HG03103 (cell line): ENCODE results near the gene ZNF490.
"Not testable (repeated sequence)": the region's sequence is repeated elsewhere in the genome, so short reads cannot be mapped to it uniquely, and the experiment has no call there.

Experiments used
- ATAC-seq: cut with Tn5 transposase; IDR thresholded peaks from one replicate; pipeline ENCODE4 v1.9.1; 2021; ENCODE audit warnings: low read depth; ENCODE audit not compliant: unreplicated experiment

The ZNF490 gene

GRCh38 chr19:12610540-12611360 lies at the start of gene ZNF490, which contains the start of gene ZNF791:
Gene ZNF490, minus strand, starts transcription at chr19:12610813. Its CDS starts 133 bp downstream, at chr19:12610680.
Gene ZNF791, plus strand, starts transcription at chr19:12610920. Its CDS starts 160 bp downstream, at chr19:12611080.
- ATAC-seq, result peak; percentile 58

GRCh38 chr19:12657966-12658365 lies 47.4 kb upstream of the ZNF490 start:
- no peak for ATAC-seq

DNA sequence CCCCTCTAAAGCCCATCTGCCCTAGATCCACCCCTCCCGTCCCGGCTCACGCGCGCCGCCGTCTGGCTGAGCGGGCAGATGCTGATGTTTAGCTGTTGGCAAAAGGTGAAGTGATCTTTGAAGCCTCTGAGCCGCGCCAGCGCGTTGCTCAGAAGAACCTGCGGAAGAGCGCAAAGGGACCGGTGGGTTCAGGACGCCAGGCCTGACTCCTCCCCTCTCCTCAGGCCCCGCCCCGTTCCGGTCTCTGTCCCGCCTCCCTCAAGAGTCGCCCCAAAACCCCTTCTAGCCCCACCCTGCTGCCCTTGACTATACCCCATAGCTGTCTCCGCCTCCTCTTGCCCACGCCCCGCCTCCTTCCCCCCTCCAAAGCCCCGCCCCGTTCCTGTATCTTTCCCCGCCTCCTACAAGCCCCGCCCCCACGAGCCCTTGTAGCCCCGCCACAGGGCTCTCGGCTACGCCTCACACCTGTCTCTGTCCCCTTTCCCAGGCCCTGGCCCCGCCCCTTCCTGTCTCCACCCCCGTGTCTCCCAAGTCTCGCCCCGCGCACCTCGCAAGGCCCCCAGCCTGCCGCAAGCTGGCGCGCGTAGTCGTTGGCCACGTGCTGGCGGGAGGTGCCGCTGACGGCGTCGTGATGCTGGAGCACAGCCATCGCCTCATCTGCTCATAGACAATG lies 46.4 kb upstream of the ZNF490 start:
- ATAC-seq, result no peak

DNA sequence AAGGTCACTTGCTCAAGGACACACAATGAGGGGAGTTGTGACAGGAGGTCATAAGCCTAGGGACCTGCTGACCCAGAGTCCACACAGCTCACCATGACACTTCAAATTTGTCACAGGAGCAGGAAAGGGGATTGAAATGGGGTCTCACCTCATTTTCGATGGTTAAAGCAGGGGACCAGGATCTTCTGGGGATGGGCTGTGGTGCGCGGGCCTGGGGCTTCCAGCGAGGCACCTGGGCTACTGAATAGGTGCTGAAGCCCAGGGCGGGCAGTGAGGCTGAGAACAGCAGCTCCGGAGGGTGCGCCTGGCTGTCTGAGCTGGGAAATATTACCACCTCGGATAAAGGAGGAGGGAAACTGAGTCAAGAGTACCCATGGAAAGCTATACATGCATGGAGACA lies 44.9 kb upstream of the ZNF490 start:
- ATAC-seq, result no peak

GRCh38 chr19:12652219-12652618 lies 41.6 kb upstream of the ZNF490 start:
- no peak for ATAC-seq

DNA sequence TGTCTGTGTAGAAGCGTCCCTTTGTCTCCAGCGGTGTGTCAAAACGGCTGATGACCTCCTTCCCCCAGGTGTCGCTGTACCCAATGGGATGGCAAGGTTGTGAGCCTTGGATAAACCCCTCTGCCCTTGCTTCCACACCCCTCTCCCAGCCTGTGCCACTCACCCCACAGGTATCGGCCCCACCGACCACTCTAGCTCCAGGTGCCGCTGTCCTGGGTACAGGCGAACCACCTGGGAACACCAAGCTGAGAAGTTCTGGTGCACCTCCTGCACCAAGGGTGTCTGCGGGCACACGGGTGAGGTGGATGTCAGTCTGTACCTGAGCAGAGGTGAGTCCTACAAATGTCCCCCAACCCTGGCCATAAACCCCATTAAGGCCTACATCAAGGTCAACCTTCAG lies 39.3 kb upstream of the ZNF490 start:
- no peak for ATAC-seq

DNA sequence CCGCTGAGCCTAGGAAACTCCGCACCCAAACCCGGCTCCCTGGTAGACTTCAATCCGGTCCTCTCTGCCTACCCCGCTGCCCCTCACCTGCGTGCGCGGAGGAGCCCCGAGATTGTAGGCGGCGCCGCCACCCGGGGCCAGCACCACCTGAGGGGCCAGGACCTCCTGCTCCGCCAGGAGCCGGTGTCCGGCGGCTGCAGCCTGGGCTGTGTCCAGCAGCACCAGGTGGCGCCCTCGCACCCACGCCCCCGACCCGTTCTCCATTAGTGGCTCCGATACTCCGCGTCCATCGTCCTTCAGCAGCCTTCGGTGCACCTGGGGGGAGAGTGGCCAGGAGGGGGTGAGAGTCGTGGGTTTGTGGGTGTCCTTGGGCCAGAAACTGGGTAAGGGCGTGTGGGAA lies 37.5 kb upstream of the ZNF490 start:
- no peak for ATAC-seq

- no peak for ATAC-seq
Measured at GRCh38 chr19:12647490-12648071, 37.0 kb upstream of the ZNF490 start.

- ATAC-seq, result no peak
Measured at GRCh38 chr19:12647047-12647446, 36.4 kb upstream of the ZNF490 start.

- ATAC-seq, result no peak
Measured at GRCh38 chr19:12646551-12646950, 35.9 kb upstream of the ZNF490 start.

GRCh38 chr19:12643716-12644115 lies 33.1 kb upstream of the ZNF490 start:
- not testable (repeated sequence) for ATAC-seq

- ATAC-seq, result no peak
Measured at GRCh38 chr19:12642506-12642905, 31.9 kb upstream of the ZNF490 start.

GRCh38 chr19:12641456-12641855 lies 30.8 kb upstream of the ZNF490 start:
- ATAC-seq, result no peak

GRCh38 chr19:12639901-12640613 lies 29.4 kb upstream of the ZNF490 start:
- ATAC-seq, result no peak

DNA sequence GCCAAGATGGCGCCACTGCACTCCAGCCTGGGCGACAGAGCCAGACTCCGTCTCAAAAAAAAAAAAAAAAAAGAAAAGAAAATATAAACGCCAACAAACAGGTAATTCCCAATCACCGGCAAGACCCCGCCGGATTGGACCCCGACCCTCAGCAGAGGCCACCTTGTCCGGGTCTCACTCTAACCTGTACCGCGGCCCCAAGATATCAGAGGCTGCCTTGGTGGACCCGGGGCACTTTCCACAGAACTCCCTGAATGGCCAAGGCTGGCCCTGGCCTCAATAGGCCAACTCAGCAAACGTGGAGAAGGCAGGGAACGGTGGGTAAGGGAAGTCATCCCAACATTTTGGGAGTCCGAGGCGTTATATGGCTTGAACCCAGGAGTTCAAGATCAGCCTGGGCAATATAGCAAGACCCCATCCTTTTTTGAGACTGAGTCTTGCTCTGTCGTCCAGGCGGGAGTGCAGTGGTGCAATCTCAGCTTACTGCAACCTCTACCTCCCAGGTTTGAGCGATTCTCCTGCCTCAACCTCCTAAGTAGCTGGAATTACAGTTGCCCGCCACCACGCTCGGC lies 28.1 kb upstream of the ZNF490 start:
- ATAC-seq, result no peak

DNA sequence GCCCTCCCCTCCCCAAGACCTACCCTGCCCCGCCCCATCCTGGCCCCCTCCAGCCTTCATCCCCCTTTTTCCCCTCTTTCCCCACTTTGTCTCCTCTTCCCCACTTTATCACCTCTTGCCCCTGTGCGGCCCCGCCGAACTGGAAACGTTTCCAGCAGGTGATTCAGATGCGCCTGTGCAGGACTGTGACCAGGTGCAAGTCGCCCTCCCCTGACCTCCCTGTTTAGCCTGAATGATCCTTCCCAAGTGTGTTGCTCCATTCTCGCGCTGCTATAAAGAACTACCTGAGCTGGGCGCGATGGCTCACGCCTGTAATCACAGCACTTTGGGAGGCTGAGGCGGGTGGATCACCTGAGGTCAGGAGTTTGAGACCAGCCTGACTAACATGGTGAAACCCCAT lies 26.0 kb upstream of the ZNF490 start:
- no peak for ATAC-seq

- ATAC-seq, result no peak
Measured at GRCh38 chr19:12629215-12629614, 18.6 kb upstream of the ZNF490 start.

DNA sequence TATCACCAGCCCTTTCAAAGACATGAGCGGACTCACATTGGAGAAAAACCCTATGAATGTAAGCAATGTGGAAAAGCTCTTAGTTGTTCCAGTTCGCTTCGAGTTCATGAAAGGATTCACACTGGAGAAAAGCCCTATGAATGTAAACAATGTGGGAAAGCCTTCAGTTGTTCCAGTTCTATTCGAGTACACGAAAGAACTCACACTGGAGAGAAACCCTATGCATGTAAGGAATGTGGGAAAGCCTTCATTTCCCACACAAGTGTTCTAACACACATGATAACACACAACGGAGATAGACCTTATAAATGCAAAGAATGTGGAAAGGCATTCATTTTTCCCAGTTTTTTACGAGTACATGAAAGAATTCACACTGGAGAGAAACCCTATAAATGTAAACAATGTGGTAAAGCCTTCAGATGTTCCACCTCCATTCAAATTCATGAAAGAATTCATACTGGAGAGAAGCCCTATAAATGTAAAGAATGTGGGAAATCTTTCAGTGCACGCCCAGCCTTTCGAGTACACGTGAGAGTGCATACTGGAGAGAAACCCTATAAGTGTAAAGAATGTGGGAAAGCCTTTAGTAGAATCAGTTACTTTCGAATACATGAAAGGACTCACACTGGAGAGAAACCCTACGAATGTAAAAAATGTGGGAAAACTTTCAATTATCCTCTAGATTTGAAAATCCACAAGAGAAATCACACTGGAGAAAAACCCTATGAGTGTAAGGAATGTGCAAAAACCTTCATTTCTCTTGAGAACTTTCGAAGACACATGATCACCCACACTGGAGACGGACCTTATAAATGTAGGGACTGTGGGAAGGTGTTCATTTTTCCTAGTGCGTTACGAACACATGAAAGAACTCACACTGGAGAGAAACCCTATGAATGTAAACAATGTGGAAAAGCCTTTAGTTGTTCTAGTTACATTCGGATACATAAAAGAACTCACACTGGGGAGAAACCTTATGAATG lies 17.7 kb upstream of the ZNF490 start:
- ATAC-seq, result no peak

DNA sequence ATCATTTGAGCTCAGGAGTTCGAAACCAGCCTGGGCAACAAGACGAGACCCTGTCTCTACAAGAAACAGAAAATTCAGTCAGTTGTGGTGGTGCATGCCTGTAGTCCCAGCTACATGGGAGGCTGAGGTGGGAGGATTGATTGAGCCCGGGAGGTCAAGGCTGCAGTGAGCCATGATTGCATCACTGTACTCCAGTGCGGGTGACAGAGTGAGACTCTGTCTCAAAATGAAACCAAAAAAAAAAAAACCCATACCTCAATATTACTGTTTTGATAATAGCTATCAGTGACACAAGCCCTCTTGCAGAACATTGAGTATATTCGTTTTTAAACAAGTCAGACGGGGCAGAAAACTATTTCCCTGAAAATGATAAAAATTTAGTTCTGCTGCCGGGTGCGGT lies 16.3 kb upstream of the ZNF490 start:
- ATAC-seq, result no peak
